ENCODE data around the gene GAREM2. TPM values are rescaled to one million over a fixed set of nuclear protein-coding genes. Genes with fewer than 3 reads are reported as not detected.
A peak's percentile ranks its signal among the peaks of the same experiment; 100 is the strongest.

The GAREM2 gene
- polyA plus RNA-seq, 2 of the 4 experiments (the other 2 are of a cell fraction): 5.1 to 5.9 TPM

GRCh38 chr2:26128176-26128575, 44.7 kb upstream of the GAREM2 start:
- Histone ChIP-seq H3K4me3 (no peak overlapping the region), H3K9me3 (no peaks in the 10 kb centered on the region), H3K27ac (no peak overlapping the region), H3K4me2 (no peak overlapping the region), H3K4me1 (peaks cover 47% of the 10 kb centered on the region)
- DNase-seq (ENCODE audit: low read depth in 1 of 2, low spot score in 1 of 2) (no peak), ATAC-seq (peak in 1 of 2 experiments; percentile 37; a peak in 3 of 6 replicates), FAIRE-seq (no peak)
- TF ChIP-seq MAZ (IDR thresholded peaks at IDR 0.05; ENCODE audit: borderline replicate concordance, low read depth, low read length): no peak
- no peak for TF ChIP-seq KDM1A (IDR thresholded peaks at IDR 0.05; ENCODE audit: low read depth)
- no peak for TF ChIP-seq JUNB (IDR thresholded peaks at IDR 0.05)
- no peak for TF ChIP-seq RAD21 (conservative IDR thresholded peaks at IDR 0.05 in 1 of 2, IDR thresholded peaks at IDR 0.05 in 1 of 2)
- no peak for TF ChIP-seq NPAS2 (CRISPR knock-in tag; IDR thresholded peaks at IDR 0.05; ENCODE audit: borderline replicate concordance)
- no peak for TF ChIP-seq HOXA7 (CRISPR knock-in tag; IDR thresholded peaks at IDR 0.05)
- TF ChIP-seq EHF (CRISPR knock-in tag; IDR thresholded peaks at IDR 0.05): no peak
- TF ChIP-seq FOSL2 (IDR thresholded peaks at IDR 0.05): no peak
- TF ChIP-seq FOSL2 (CRISPR knock-in tag; IDR thresholded peaks at IDR 0.05): no peak
- no peak for TF ChIP-seq CHD2 (IDR thresholded peaks at IDR 0.05; ENCODE audit: low read length, partially characterized antibody)
- ChIA-PET CTCF (interaction anchor here (0.8 to 2.5 kb wide), 6 partner anchors 12 to 177 kb away, joined by 3 to 11 read pairs (median 5); no protein-coding TSS in a partner anchor), POLR2A (no interaction called here)
- 91% methylated on average over 8 of the region's 8 CpGs for WGBS (ENCODE audit: missing lambda C conversion rate)

GRCh38 chr2:26130763-26131162, 42.1 kb upstream of the GAREM2 start:
- no peak for TF ChIP-seq BCL3 (IDR thresholded peaks at IDR 0.05)
- no peak for TF ChIP-seq ESRRA (IDR thresholded peaks at IDR 0.05; ENCODE audit: borderline replicate concordance, low read length)
- Histone ChIP-seq H3K4me3 (no peak overlapping the region), H3K4me2 (no peak overlapping the region), H3K27ac (no peak overlapping the region), H3K4me1 (peaks cover 33% of the 10 kb centered on the region), H3K9me3 (no peaks in the 10 kb centered on the region)
- ATAC-seq (no peak), FAIRE-seq (no peak), DNase-seq (ENCODE audit: low read depth in 1 of 2, low spot score in 1 of 2) (no peak)
- 78% methylated on average over 3 of the region's 3 CpGs for WGBS (ENCODE audit: missing lambda C conversion rate)
- POLR2A ChIA-PET: no interaction called here
- CTCF ChIA-PET: interaction anchor here (0.5 to 1.2 kb wide), 2 partner anchors 23 to 139 kb away, joined by 3 to 4 read pairs; no protein-coding TSS in a partner anchor

- Histone ChIP-seq H3K4me3 (no peak overlapping the region), H3K27ac (no peak overlapping the region), H3K9me3 (no peaks in the 10 kb centered on the region), H3K4me2 (no peak overlapping the region), H3K4me1 (0 out of 3 replicates have a peak, but pooled peaks cover 4% of the 10 kb centered on the region)
- ChIA-PET POLR2A (no interaction called here), CTCF (interaction anchor here (0.6 to 2.5 kb wide), 8 partner anchors 8 to 185 kb away, joined by 3 to 10 read pairs (median 3); no protein-coding TSS in a partner anchor)
- peak; percentile 18 for FAIRE-seq
- ATAC-seq: no peak
- DNase-seq (ENCODE audit: low read depth in 1 of 2, low spot score in 1 of 2): no peak
- TF ChIP-seq MAFK (IDR thresholded peaks at IDR 0.05; ENCODE audit: partially characterized antibody): no peak
- no peak for TF ChIP-seq CBX2 (IDR thresholded peaks at IDR 0.05; ENCODE audit: borderline replicate concordance, low read depth)
- 0 out of 2 replicates have a peak, but pooled peaks have one; percentile 25 for TF ChIP-seq HMGXB4 (CRISPR knock-in tag; IDR thresholded peaks at IDR 0.05; ENCODE audit: borderline replicate concordance)
- 80% methylated on average over 3 of the region's 3 CpGs for WGBS (ENCODE audit: missing lambda C conversion rate)
Observed at GRCh38 chr2:26136451-26136850, 36.4 kb upstream of the GAREM2 start.

All from A549 (cell line).